Endothelial cell of umbilical vein (primary cell): ENCODE measurements around the gene PCDH15.

ENCODE experiments used
- CTCF ChIP-seq, 2 donors: IDR thresholded peaks; 1 replicate in 1 of 2; 2 replicates in 1 of 2; pipeline ENCODE4 v1.5.1; 2011; ENCODE audit warnings: low read length in 2 of 2, mild to moderate bottlenecking in 2 of 2, moderate library complexity in 2 of 2, control low read depth in 1 of 2, inconsistent platforms in 1 of 2, low read depth in 1 of 2; ENCODE audit not compliant: insufficient read depth in 1 of 2; ENCODE audit errors: extremely low read depth in 1 of 2
- EZH2 ChIP-seq: IDR thresholded peaks from 2 replicates; pipeline ENCODE4 v1.6.1; 2012; ENCODE audit warnings: borderline replicate concordance, low read depth, mild to moderate bottlenecking, moderate library complexity, low read length, inconsistent platforms; ENCODE audit not compliant: severe bottlenecking
- POLR2A ChIP-seq: IDR thresholded peaks from 2 replicates; pipeline ENCODE4 v1.6.1; 2012; ENCODE audit warnings: low read depth, mild to moderate bottlenecking, control low read depth, low read length

GRCh38 chr10:54139819-54140428 is 661.1 kb downstream of the PCDH15 start:
- TF ChIP-seq POLR2A (no peak), CTCF (IDR thresholded peaks at IDR 0.05; ENCODE audit: extremely low read depth in 1 of 2, insufficient read depth in 1 of 2, low read depth in 1 of 2, low read length in 2 of 2) (no peak), EZH2 (no peak)
